T-helper 2 cell (primary cell): ENCODE measurements around the gene C12orf57.
A peak's percentile ranks its signal among the peaks of the same experiment; 100 is the strongest.
"Not testable (repeated sequence)": the region's sequence is repeated elsewhere in the genome, so short reads cannot be mapped to it uniquely, and the experiment has no call there.

Experiments
- DNase-seq, 5 experiments: peaks; one replicate each; pipeline versions ENCODE4 v3.0.0 to v3.0.0-alpha.2; 2012 to 2022
- total RNA-seq, 2 donors: gene quantifications; one replicate each; lab custom pipeline; 2026; lab: John Stamatoyannopoulos, UW

Gene C12orf57
- total RNA-seq, result 84.5 to 133 reads per million in 2 donors

- DNase-seq, result peak in 4 of 5 experiments; percentile 64 to 94 (median 80)
Observed at GRCh38 chr12:6943722-6944380, at the start of gene C12orf57, which contains the start of gene RNU7-1. C12orf57 (plus strand) TSS chr12:6944022; CDS start chr12:6944122, 100 bp downstream. RNU7-1 (plus strand) TSS chr12:6943816.

GRCh38 chr12:6894321-6894720 lies 49.5 kb upstream of the C12orf57 start:
- DNase-seq, result no peak

- no peak for DNase-seq
Observed at GRCh38 chr12:6896846-6897435, 46.9 kb upstream of the C12orf57 start.

GRCh38 chr12:6899427-6899826 lies 44.4 kb upstream of the C12orf57 start:
- DNase-seq, result no peak

- no peak for DNase-seq
Observed at GRCh38 chr12:6899837-6900519, 43.8 kb upstream of the C12orf57 start.

- no peak for DNase-seq
Observed at GRCh38 chr12:6902448-6902847, 41.4 kb upstream of the C12orf57 start.

- no peak for DNase-seq
Observed at GRCh38 chr12:6903722-6904121, 40.1 kb upstream of the C12orf57 start.

- peak; percentile 94 to 98 (median 97) for DNase-seq
Observed at GRCh38 chr12:6904280-6905276, 39.2 kb upstream of the C12orf57 start, which contains the start of gene LRRC23. LRRC23 (plus strand) TSS chr12:6904822; CDS start chr12:6905634, 812 bp downstream.

- DNase-seq, result no peak
Observed at GRCh38 chr12:6905414-6906040, 38.3 kb upstream of the C12orf57 start.

- not testable (repeated sequence) for DNase-seq
Observed at GRCh38 chr12:6908141-6908540, 35.7 kb upstream of the C12orf57 start.

- DNase-seq, result no peak
Observed at GRCh38 chr12:6909421-6910145, 34.2 kb upstream of the C12orf57 start.

- no peak for DNase-seq
Observed at GRCh38 chr12:6912164-6912935, 31.5 kb upstream of the C12orf57 start.

GRCh38 chr12:6914246-6914946 lies 29.4 kb upstream of the C12orf57 start, which contains the start of gene ENO2:
ENO2 (plus strand) TSS chr12:6914580; CDS start chr12:6915833, 1,253 bp downstream.
- peak; percentile 68 to 89 (median 80) for DNase-seq

GRCh38 chr12:6914947-6915788 lies 28.7 kb upstream of the C12orf57 start:
- peak in 1 of 5 experiments; percentile 30 for DNase-seq

GRCh38 chr12:6915789-6916285 lies 28.0 kb upstream of the C12orf57 start:
- DNase-seq, result no peak

GRCh38 chr12:6916426-6917200 lies 27.2 kb upstream of the C12orf57 start:
- no peak for DNase-seq

GRCh38 chr12:6917491-6918231 lies 26.2 kb upstream of the C12orf57 start:
- DNase-seq, result no peak
